ENCODE measurements around the gene RUBCN. TPM values are rescaled to one million over a fixed set of nuclear protein-coding genes. Genes with fewer than 3 reads are reported as not detected.

The RUBCN gene
- total and polyA plus RNA-seq, 2 experiments from 2014 or later, result 10.5 to 18.4 TPM

DNA sequence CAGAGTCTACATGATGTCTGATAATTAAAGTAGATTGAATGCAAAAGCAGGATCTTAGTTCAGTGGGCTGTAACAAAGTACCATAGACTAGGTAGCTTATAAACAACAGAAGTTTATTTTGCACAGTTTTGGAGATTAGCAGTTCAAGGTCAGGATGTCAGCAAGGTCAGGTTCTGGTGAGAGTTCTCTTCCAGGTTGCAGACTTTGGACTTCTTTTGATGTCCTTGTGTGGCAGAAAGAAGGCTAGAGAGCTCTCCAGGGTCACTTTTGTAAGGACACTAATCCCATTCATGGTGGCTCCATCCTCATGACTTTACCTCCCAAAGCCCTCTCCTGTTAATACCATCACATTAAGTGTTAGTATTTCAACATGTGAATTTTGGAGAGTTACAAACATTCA, 25.1 kb upstream of the RUBCN start:
- no peaks in the 10 kb centered on the region for H3K9me2 ChIP-seq (ENCODE audit: insufficient read depth)
- TF ChIP-seq EZH2phosphoT487 (IDR thresholded peaks at IDR 0.05; ENCODE audit: insufficient read depth, low read depth) (no peak), EZH2 (IDR thresholded peaks at IDR 0.05; ENCODE audit: insufficient read depth, poor library complexity, severe bottlenecking) (no peak)
- peaks cover 40% of the 10 kb centered on the region for H3K36me3 ChIP-seq (ENCODE audit: low read depth)
- no peak overlapping the region for H3K9ac ChIP-seq
- H3K79me2 ChIP-seq (ENCODE audit: insufficient read depth), result peaks cover 98% of the 10 kb centered on the region
- H4K20me1 ChIP-seq (ENCODE audit: insufficient read depth), result peaks cover 10% of the 10 kb centered on the region; the same call in 1 of the 2 replicates
- no peaks in the 10 kb centered on the region for H3K27me3 ChIP-seq (replicated peaks; ENCODE audit: insufficient read depth)
- in situ Hi-C loops (cut with MboI), result no loop called here
- no peak overlapping the region for H3K4me3 ChIP-seq
- no peak overlapping the region for H3K27ac ChIP-seq
- H3K4me1 ChIP-seq (ENCODE audit: insufficient read depth), result no peaks in the 10 kb centered on the region
- no peak for DNase-seq
- H2AFZ ChIP-seq, result no peak overlapping the region
- H3K9me3 ChIP-seq (ENCODE audit: low read depth), result no peaks in the 10 kb centered on the region
- no peak overlapping the region for H3K4me2 ChIP-seq (ENCODE audit: unreplicated experiment)
- H3F3A ChIP-seq (ENCODE audit: insufficient read depth), result 0 out of 2 replicates have a peak, but pooled peaks cover 3% of the 10 kb centered on the region

DNA sequence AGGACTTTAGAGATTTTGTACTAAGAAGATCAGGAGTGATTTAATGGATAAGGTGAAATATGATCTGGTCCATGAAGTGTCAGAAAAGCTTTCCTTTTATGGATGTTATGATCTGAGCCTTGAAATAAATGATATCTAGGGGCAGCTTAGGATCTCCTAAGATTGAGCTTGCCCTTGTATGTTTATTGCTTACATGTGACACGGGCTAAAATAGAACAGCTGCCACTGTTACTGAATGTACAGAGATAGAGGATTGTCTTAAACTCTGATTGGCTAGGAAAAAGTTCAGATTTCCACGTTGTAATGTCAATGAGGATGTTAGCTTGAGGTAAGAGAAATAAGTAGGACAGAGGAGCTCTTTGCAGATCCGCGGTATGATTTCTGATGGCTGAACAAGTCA, 21.8 kb upstream of the RUBCN start:
- Histone ChIP-seq H3K79me2 (ENCODE audit: insufficient read depth) (peaks cover 100% of the 10 kb centered on the region), H3K4me1 (ENCODE audit: insufficient read depth) (no peaks in the 10 kb centered on the region), H3K27me3 (replicated peaks; ENCODE audit: insufficient read depth) (no peaks in the 10 kb centered on the region), H3K9me2 (ENCODE audit: insufficient read depth) (no peaks in the 10 kb centered on the region), H3K4me3 (no peak overlapping the region), H3K9ac (no peak overlapping the region), H4K20me1 (ENCODE audit: insufficient read depth) (peaks cover 27% of the 10 kb centered on the region), H3K9me3 (ENCODE audit: low read depth) (no peaks in the 10 kb centered on the region), H3F3A (ENCODE audit: insufficient read depth) (peaks cover 9% of the 10 kb centered on the region; the same call in 1 of the 2 replicates), H3K4me2 (ENCODE audit: unreplicated experiment) (no peak overlapping the region), H3K27ac (no peak overlapping the region), H2AFZ (no peak overlapping the region), H3K36me3 (ENCODE audit: low read depth) (peaks cover 30% of the 10 kb centered on the region)
- no peak for TF ChIP-seq EZH2phosphoT487 (IDR thresholded peaks at IDR 0.05; ENCODE audit: insufficient read depth, low read depth)
- TF ChIP-seq EZH2 (IDR thresholded peaks at IDR 0.05; ENCODE audit: insufficient read depth, poor library complexity, severe bottlenecking), result no peak
- in situ Hi-C loops (cut with MboI), result no loop called here
- no peak for DNase-seq
- 97 to 99% methylated on average over 4 of the region's 4 CpGs for WGBS, 2 experiments (ENCODE audit: low coverage in 1 of 2, low lambda C conversion rate in 2 of 2, missing lambda C conversion rate in 2 of 2)

DNA sequence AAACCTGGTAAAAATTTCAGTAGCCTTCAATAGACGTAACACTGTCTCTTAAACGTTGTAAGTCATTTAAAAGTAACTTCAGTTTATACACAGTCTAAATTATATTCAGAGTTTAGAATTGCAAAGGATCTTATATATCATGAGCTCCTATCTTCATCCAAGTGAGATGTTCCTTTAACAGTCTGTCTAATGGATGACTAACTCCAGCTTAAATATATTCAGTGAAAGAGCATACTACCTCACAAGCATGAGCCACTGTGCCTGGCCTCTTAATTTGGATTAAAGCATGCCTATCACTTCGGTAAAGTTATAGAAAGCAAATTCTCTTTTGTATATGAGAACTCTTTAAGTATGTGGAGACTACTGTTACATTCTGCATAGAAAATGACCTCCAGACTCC, 20.0 kb upstream of the RUBCN start:
- peak; percentile 25 for DNase-seq
- H3F3A ChIP-seq (ENCODE audit: insufficient read depth), result peaks cover 20% of the 10 kb centered on the region; the same call in 1 of the 2 replicates
- no peaks in the 10 kb centered on the region for H3K27me3 ChIP-seq (replicated peaks; ENCODE audit: insufficient read depth)
- H3K4me3 ChIP-seq, result no peak overlapping the region
- no peak overlapping the region for H3K4me2 ChIP-seq (ENCODE audit: unreplicated experiment)
- no peak overlapping the region for H3K27ac ChIP-seq
- no peak overlapping the region for H2AFZ ChIP-seq
- no peaks in the 10 kb centered on the region for H3K9me2 ChIP-seq (ENCODE audit: insufficient read depth)
- peaks cover 100% of the 10 kb centered on the region for H3K79me2 ChIP-seq (ENCODE audit: insufficient read depth)
- in situ Hi-C loops (cut with MboI), result no loop called here
- peaks cover 8% of the 10 kb centered on the region; the same call in 1 of the 2 replicates for H3K4me1 ChIP-seq (ENCODE audit: insufficient read depth)
- no peak overlapping the region for H3K9ac ChIP-seq
- H3K9me3 ChIP-seq (ENCODE audit: low read depth), result no peaks in the 10 kb centered on the region
- WGBS, 2 experiments (ENCODE audit: low coverage in 1 of 2, low lambda C conversion rate in 2 of 2, missing lambda C conversion rate in 2 of 2), result 90 to 91% methylated on average over 3 of the region's 3 CpGs
- TF ChIP-seq EZH2phosphoT487 (IDR thresholded peaks at IDR 0.05; ENCODE audit: insufficient read depth, low read depth) (no peak), EZH2 (IDR thresholded peaks at IDR 0.05; ENCODE audit: insufficient read depth, poor library complexity, severe bottlenecking) (no peak)
- peaks cover 41% of the 10 kb centered on the region for H4K20me1 ChIP-seq (ENCODE audit: insufficient read depth)
- peaks cover 22% of the 10 kb centered on the region for H3K36me3 ChIP-seq (ENCODE audit: low read depth)

DNA sequence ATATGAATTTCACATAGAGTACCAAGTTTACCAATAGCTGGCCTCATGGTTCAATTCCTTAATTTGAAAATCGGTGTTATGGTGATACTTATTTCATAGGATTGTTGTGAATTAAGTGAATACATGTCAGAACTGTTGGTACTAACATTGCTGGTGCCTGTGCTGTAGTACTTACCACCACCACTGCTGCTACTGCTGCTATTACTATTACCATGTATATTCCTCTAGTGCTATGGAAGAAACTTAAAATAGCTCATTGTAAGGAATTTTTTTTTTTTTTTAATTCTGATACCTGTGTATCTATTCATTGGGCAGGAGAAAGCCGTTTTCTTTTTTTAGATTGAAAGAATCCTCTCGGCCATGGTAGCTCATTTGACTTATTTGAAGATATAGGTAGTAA, 16.6 kb upstream of the RUBCN start:
- Histone ChIP-seq H3K4me1 (ENCODE audit: insufficient read depth) (peaks cover 17% of the 10 kb centered on the region; the same call in 1 of the 2 replicates), H3K4me2 (ENCODE audit: unreplicated experiment) (no peak overlapping the region), H3K4me3 (no peak overlapping the region), H3K27ac (no peak overlapping the region), H3K79me2 (ENCODE audit: insufficient read depth) (peaks cover 76% of the 10 kb centered on the region), H3K9me3 (ENCODE audit: low read depth) (no peaks in the 10 kb centered on the region), H3K27me3 (replicated peaks; ENCODE audit: insufficient read depth) (no peaks in the 10 kb centered on the region), H2AFZ (no peak overlapping the region), H3K9ac (no peak overlapping the region), H3F3A (ENCODE audit: insufficient read depth) (peaks cover 37% of the 10 kb centered on the region), H3K36me3 (ENCODE audit: low read depth) (peaks cover 13% of the 10 kb centered on the region), H3K9me2 (ENCODE audit: insufficient read depth) (no peaks in the 10 kb centered on the region), H4K20me1 (ENCODE audit: insufficient read depth) (peaks cover 37% of the 10 kb centered on the region)
- peak; percentile 40 for DNase-seq
- in situ Hi-C loops (cut with MboI), result no loop called here
- TF ChIP-seq EZH2 (IDR thresholded peaks at IDR 0.05; ENCODE audit: insufficient read depth, poor library complexity, severe bottlenecking), result no peak
- no peak for TF ChIP-seq EZH2phosphoT487 (IDR thresholded peaks at IDR 0.05; ENCODE audit: insufficient read depth, low read depth)
- 94 to 95% methylated on average over 3 of the region's 3 CpGs for WGBS, 2 experiments (ENCODE audit: low coverage in 1 of 2, low lambda C conversion rate in 2 of 2, missing lambda C conversion rate in 2 of 2)

DNA sequence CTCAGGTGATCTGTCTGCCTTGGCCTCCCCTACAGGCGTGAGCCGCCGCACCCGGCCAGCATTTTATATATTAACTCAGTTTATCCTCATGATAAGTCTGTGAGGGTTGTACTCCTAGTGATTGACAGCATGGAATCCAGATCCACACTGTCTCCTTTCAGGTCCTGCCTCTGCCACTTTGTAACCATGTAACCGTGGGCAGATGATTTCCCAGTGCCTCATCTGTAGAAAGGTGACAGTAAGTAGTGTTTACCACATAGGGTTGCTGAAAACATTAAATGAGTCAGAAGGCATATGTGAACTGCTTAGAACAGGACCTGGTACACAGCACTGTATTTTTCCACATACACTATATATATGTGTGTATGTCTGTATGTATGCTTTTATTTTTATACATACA, 15.4 kb upstream of the RUBCN start:
- Histone ChIP-seq H3K79me2 (ENCODE audit: insufficient read depth) (peaks cover 65% of the 10 kb centered on the region), H3K27ac (no peak overlapping the region), H3K9ac (peak overlapping the region; percentile 83), H3K4me3 (peak overlapping the region; percentile 84), H3K36me3 (ENCODE audit: low read depth) (peaks cover 9% of the 10 kb centered on the region; the same call in 1 of the 2 replicates), H2AFZ (no peak overlapping the region), H3K27me3 (replicated peaks; ENCODE audit: insufficient read depth) (no peaks in the 10 kb centered on the region), H4K20me1 (ENCODE audit: insufficient read depth) (peaks cover 36% of the 10 kb centered on the region), H3F3A (ENCODE audit: insufficient read depth) (peaks cover 39% of the 10 kb centered on the region), H3K4me2 (ENCODE audit: unreplicated experiment) (peak overlapping the region; percentile 86), H3K9me3 (ENCODE audit: low read depth) (no peaks in the 10 kb centered on the region), H3K4me1 (ENCODE audit: insufficient read depth) (peaks cover 17% of the 10 kb centered on the region; the same call in 1 of the 2 replicates), H3K9me2 (ENCODE audit: insufficient read depth) (no peaks in the 10 kb centered on the region)
- in situ Hi-C loops (cut with MboI), result no loop called here
- 75% methylated on average over 5 of the region's 5 CpGs for WGBS, 2 experiments (ENCODE audit: low coverage in 1 of 2, low lambda C conversion rate in 2 of 2, missing lambda C conversion rate in 2 of 2)
- TF ChIP-seq EZH2 (IDR thresholded peaks at IDR 0.05; ENCODE audit: insufficient read depth, poor library complexity, severe bottlenecking), result no peak
- no peak for TF ChIP-seq EZH2phosphoT487 (IDR thresholded peaks at IDR 0.05; ENCODE audit: insufficient read depth, low read depth)
- peak; percentile 20 for DNase-seq
